Thyroid gland (tissue), 4 donors: Measurements from ENCODE around the gene DHPS. TPM values are rescaled to one million over a fixed set of nuclear protein-coding genes. Genes with fewer than 3 reads are reported as not detected.

Experiments
- DNase-seq, 2 donors: peaks; one replicate each; pipeline ENCODE4 v3.0.0-alpha.2; 2019
- H3K27ac ChIP-seq, 3 donors: fragments of 200-600 bp; sonication (generic); 1 replicate in 2 of 3; 2 replicates in 1 of 3; pipeline ENCODE4 v1.5.1; 2016 to 2019; ENCODE audit warnings: mild to moderate bottlenecking in 1 of 3, moderate library complexity in 1 of 3
- H3K27me3 ChIP-seq: fragments of 200-600 bp; sonication (generic); one replicate; pipeline ENCODE4 v1.5.1; 2019
- H3K36me3 ChIP-seq, 2 donors: fragments of 200-600 bp; sonication (generic); one replicate each; pipeline ENCODE4 v1.5.1; 2016 to 2019
- H3K4me1 ChIP-seq, 2 donors: fragments of 200-600 bp; sonication (generic); one replicate each; pipeline ENCODE4 v1.5.1; 2017 to 2019
- H3K4me3 ChIP-seq, 3 donors: fragments of 200-600 bp; sonication (generic); replicated peaks in 1 of 3; 1 replicate in 2 of 3; 2 replicates in 1 of 3; pipeline ENCODE4 v1.5.1; 2016; ENCODE audit warnings: mild to moderate bottlenecking in 1 of 3
- H3K9me3 ChIP-seq: fragments of 200-600 bp; sonication (generic); one replicate; pipeline ENCODE4 v1.5.1; 2017
- POLR2A ChIP-seq, 2 donors: fragments of 450-650 bp; IDR thresholded peaks; one replicate each; pipeline ENCODE4 v1.6.1; 2017; ENCODE audit warnings: antibody characterized with exemption in 2 of 2, mild to moderate bottlenecking in 2 of 2, moderate library complexity in 1 of 2
- WGBS, 2 donors: methylation state at CpG; one replicate each; pipeline ENCODE4 v1.1.5; 2017; 5-methylcytosine and 5-hydroxymethylcytosine counted together
- intact Hi-C: fragments of 100-400 bp; cut with DNase I; formaldehyde crosslinking; loops from one replicate; pipeline ENCODE4 v1.15.1; 2023
- total RNA-seq, 4 donors: library from RNA; depleted of rRNA; stranded (reverse); fragments of >200 nt; gene quantifications; one replicate each; pipeline ENCODE4 v1.2.3, GENCODE V29; 2016
- TF ChIP-seq, protein P1 (sequence below), 6 experiments: fragments of 200-600 bp in 3 of 6; fragments of 450-650 bp in 3 of 6; sonication (generic) in 3 of 6; IDR thresholded peaks; one replicate each; pipeline ENCODE4 v1.5.1; 2016 to 2019; ENCODE audit warnings: antibody characterized with exemption in 6 of 6, mild to moderate bottlenecking in 2 of 6, inconsistent platforms in 1 of 6, moderate library complexity in 1 of 6

The DHPS gene
- total RNA-seq, 4 donors from 2014 or later: 105 to 122 (median 115) TPM

- Histone ChIP-seq H3K9me3 (no peaks in the 10 kb centered on the region), H3K4me1 (peaks cover 8 to 16% of the 10 kb centered on the region in 2 donors), H3K4me3 (no peak overlapping the region), H3K36me3 (no peaks in the 10 kb centered on the region), H3K27ac (no peak overlapping the region), H3K27me3 (no peaks in the 10 kb centered on the region)
- intact Hi-C loops: no loop called here
- TF ChIP-seq POLR2A (IDR thresholded peaks at IDR 0.05): no peak
- TF ChIP-seq, protein P1, sequence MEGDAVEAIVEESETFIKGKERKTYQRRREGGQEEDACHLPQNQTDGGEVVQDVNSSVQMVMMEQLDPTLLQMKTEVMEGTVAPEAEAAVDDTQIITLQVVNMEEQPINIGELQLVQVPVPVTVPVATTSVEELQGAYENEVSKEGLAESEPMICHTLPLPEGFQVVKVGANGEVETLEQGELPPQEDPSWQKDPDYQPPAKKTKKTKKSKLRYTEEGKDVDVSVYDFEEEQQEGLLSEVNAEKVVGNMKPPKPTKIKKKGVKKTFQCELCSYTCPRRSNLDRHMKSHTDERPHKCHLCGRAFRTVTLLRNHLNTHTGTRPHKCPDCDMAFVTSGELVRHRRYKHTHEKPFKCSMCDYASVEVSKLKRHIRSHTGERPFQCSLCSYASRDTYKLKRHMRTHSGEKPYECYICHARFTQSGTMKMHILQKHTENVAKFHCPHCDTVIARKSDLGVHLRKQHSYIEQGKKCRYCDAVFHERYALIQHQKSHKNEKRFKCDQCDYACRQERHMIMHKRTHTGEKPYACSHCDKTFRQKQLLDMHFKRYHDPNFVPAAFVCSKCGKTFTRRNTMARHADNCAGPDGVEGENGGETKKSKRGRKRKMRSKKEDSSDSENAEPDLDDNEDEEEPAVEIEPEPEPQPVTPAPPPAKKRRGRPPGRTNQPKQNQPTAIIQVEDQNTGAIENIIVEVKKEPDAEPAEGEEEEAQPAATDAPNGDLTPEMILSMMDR (IDR thresholded peaks at IDR 0.05): no peak
- no peak for DNase-seq
- WGBS, 2 donors: 82% methylated on average over 5 of the region's 5 CpGs
Measured at GRCh38 chr19:12692960-12693359, 11.3 kb upstream of the DHPS start.

DNA sequence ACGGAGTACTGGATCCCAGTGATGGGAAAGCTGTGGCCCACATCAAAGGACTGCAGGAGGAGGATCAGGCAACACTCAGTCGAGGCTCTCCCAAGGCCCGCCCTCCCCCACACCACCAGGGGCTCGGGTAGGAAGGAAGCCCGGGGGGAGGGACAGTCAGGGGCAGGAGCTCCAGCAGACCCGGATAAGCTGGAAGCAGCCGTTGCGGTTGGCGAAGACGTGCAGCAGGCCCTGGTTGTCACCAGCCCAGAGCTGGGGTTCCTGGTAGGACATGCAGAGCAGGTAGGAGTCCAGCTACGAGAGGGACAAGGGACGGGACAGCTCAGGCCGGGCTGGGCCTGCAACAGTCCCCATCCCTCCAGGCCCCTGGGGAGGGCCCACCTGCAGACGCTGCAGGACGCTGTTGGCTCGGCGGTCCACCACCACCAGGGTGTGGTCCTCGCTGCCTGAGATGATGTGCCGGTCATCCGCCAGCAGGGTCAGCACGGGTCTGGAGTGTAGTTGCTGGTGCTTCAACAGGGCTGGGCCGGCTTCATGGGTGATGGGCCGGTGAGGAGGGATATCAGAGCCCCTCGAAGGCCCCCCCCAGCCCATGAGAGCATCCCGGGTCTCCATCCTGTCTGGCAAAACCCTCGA lies 8.0 kb upstream of the DHPS start:
- H3K27ac ChIP-seq: no peak overlapping the region
- no peaks in the 10 kb centered on the region for H3K36me3 ChIP-seq
- no peak overlapping the region for H3K4me3 ChIP-seq
- no peaks in the 10 kb centered on the region for H3K9me3 ChIP-seq
- no peaks in the 10 kb centered on the region for H3K4me1 ChIP-seq
- no peak for DNase-seq
- intact Hi-C loops: no loop called here
- H3K27me3 ChIP-seq: no peaks in the 10 kb centered on the region
- TF ChIP-seq POLR2A (IDR thresholded peaks at IDR 0.05): no peak
- TF ChIP-seq, protein P1 (IDR thresholded peaks at IDR 0.05): no peak
- WGBS, 2 donors: 77 to 85% methylated on average over 6 to 18 of the region's 26 CpGs

DNA sequence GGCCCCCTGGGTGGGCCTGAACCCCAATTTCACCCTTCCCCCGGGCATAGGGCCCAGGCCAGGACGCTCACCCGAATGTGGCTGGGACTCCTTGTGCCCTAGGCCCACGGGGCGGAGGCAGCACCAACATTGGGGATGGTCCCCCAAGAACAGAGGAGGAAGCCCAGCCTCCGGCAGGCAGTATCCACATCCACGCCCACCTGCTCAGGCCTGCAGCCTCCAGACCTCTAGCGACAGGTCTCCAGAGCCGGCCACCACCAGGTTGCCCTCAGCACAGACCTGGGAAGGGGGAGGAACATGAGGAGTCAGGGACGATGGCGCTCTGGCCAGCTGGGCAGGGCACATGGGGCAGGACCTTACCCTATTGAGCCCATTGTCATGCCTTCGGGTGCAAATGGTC lies 7.3 kb upstream of the DHPS start:
- intact Hi-C loops: no loop called here
- Histone ChIP-seq H3K9me3 (no peaks in the 10 kb centered on the region), H3K27me3 (no peaks in the 10 kb centered on the region), H3K4me3 (no peak overlapping the region), H3K27ac (no peak overlapping the region), H3K36me3 (no peaks in the 10 kb centered on the region), H3K4me1 (no peaks in the 10 kb centered on the region)
- TF ChIP-seq POLR2A (IDR thresholded peaks at IDR 0.05): no peak
- TF ChIP-seq, protein P1 (IDR thresholded peaks at IDR 0.05): no peak
- 92 to 95% methylated on average over 8 to 11 of the region's 12 CpGs for WGBS, 2 donors
- DNase-seq: no peak

DNA sequence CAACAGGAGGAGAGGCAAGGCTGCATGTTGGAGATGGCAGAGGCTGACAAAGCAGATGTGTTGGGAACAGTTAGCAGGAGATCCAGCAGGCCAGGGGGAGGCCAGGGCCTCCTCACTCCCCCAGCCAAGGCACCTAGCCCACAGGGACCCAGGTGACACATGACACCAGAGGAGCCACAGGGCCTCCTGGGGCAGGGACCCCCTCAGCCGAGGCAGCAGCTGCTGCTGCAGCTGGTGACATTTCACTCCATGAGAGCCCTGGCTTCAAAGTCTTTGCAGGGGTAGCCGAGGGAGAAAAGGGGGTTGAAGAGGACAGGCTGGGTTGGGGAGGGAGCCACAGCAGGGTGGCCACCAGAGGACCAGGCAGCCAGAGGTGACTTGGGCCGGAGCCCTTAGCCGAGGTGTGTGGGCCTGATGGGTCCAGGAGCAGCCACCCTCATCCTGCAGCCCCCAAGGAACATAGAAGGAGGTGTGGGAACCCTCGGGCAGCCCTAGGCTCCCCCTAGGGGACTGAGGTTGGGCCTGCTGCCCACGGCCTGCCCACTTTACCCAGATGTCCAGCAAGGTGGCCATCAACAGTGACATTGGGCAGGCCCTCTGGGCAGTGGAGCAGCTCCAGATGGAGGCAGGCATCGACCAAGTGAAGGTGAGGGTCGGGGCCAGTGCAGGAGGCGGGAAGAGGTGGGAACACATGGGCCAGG lies 6.0 kb upstream of the DHPS start, which contains the start of gene GNG14:
Gene GNG14, plus strand, starts transcription at position 503 of the 701 bp plus-strand sequence. Its CDS starts 51 bp downstream, at position 554.
- Histone ChIP-seq H3K4me1 (no peaks in the 10 kb centered on the region), H3K27ac (no peak within 1 kb of the TSS), H3K27me3 (no peaks in the 10 kb centered on the region), H3K36me3 (no peaks in the 10 kb centered on the region), H3K4me3 (no peak within 1 kb of the TSS), H3K9me3 (no peaks in the 10 kb centered on the region)
- TF ChIP-seq, protein P1 (IDR thresholded peaks at IDR 0.05): no peak
- no peak for TF ChIP-seq POLR2A (IDR thresholded peaks at IDR 0.05)
- DNase-seq: no peak
- WGBS, 2 donors: 88 to 94% methylated on average over 5 to 7 of the region's 9 CpGs
- intact Hi-C loops: no loop called here

GRCh38 chr19:12685831-12686230 lies 4.2 kb upstream of the DHPS start:
- no peak for TF ChIP-seq POLR2A (IDR thresholded peaks at IDR 0.05)
- TF ChIP-seq, protein P1 (IDR thresholded peaks at IDR 0.05): no peak
- H3K4me1 ChIP-seq: peaks cover under 1 to 2% of the 10 kb centered on the region in 2 donors

More at GRCh38 chr19:12685831-12686230, 4.2 kb upstream of the DHPS start:
- no peaks in the 10 kb centered on the region for H3K36me3 ChIP-seq
- H3K9me3 ChIP-seq: no peaks in the 10 kb centered on the region
- no peak for DNase-seq
- no peaks in the 10 kb centered on the region for H3K27me3 ChIP-seq
- WGBS, 2 donors: 90 to 94% methylated on average over 2 to 3 of the region's 3 CpGs
- H3K27ac ChIP-seq: no peak overlapping the region
- no peak overlapping the region for H3K4me3 ChIP-seq
- intact Hi-C loops: no loop called here
